Calu3 (cell line): ENCODE results near the gene SEMA3F. TPM values are rescaled to one million over a fixed set of nuclear protein-coding genes. Genes with fewer than 3 reads are reported as not detected.

ENCODE experiments used
- Bru-seq: library from RNA; stranded (reverse); fragments of 400-500 nt; gene quantifications from one replicate; lab custom pipeline; 2021; lab: Mats Ljungman, UMichigan
- BruChase-seq, 2 experiments: library from RNA; stranded (reverse); fragments of 400-500 nt; gene quantifications; one replicate each; lab custom pipeline; 2021; lab: Mats Ljungman, UMichigan
- BruUV-seq: library from RNA; stranded (reverse); fragments of 400-500 nt; replicated peaks from 2 replicates; lab custom pipeline; 2021; lab: Mats Ljungman, UMichigan
- CTCF ChIA-PET: fragments of 300-600 bp; sonication (Branson Sonifier 250); formaldehyde crosslinking; loops from one replicate; lab custom pipeline; 2022; ENCODE audit warnings: antibody characterized with exemption; lab: Charles Lee
- DNase-seq: peaks from one replicate; pipeline ENCODE4 v3.0.0; 2022
- H3K27ac Mint-ChIP-seq: one replicate; pipeline ENCODE4 v1.8.0; 2022; ENCODE audit warnings: mixed read lengths; ENCODE audit not compliant: unreplicated experiment
- H3K27me3 Mint-ChIP-seq: one replicate; pipeline ENCODE4 v1.8.0; 2022; ENCODE audit warnings: mixed read lengths; ENCODE audit not compliant: unreplicated experiment
- H3K36me3 Mint-ChIP-seq: one replicate; pipeline ENCODE4 v1.8.0; 2022; ENCODE audit warnings: mild to moderate bottlenecking, moderate library complexity, mixed read lengths; ENCODE audit not compliant: insufficient read depth, unreplicated experiment
- H3K4me1 Mint-ChIP-seq: one replicate; pipeline ENCODE4 v1.8.0; 2022; ENCODE audit warnings: mild to moderate bottlenecking, low read depth, mixed read lengths; ENCODE audit not compliant: unreplicated experiment
- H3K4me3 Mint-ChIP-seq: one replicate; pipeline ENCODE4 v1.8.0; 2022; ENCODE audit warnings: mild to moderate bottlenecking, low read depth, moderate library complexity, mixed read lengths; ENCODE audit not compliant: unreplicated experiment
- H3K9me3 Mint-ChIP-seq: one replicate; pipeline ENCODE4 v1.8.0; 2022; ENCODE audit warnings: low read depth, mixed read lengths; ENCODE audit not compliant: unreplicated experiment
- intact Hi-C: fragments of 100-400 bp; cut with micrococcal nuclease; formaldehyde crosslinking; loops from one replicate; pipeline ENCODE4 v1.10.0; 2022; ENCODE audit not compliant: unreplicated experiment
- long read RNA-seq: library from polyadenylated mRNA; stranded (forward); transcript quantifications from one replicate; pipeline ENCODE4 v2.0.0, GENCODE V29; 2022
- total RNA-seq: library from RNA; stranded (reverse); gene quantifications from 2 replicates; pipeline ENCODE4 v1.2.3, GENCODE V29; 2022
- TF ChIP-seq, protein P1 (sequence below): fragments of 200-600 bp; IDR thresholded peaks from one replicate; pipeline ENCODE4 v1.8.0; 2022; ENCODE audit warnings: antibody characterized with exemption; ENCODE audit not compliant: unreplicated experiment

Gene SEMA3F
- 1.6 and 1.7 TPM in 2 replicates for total RNA-seq
- percentile 21 among the genes with signal in this experiment for Bru-seq, nascent RNA
- BruChase-seq, experiment 1, labeled RNA remaining after a 6-hour chase: percentile 21 among the genes with signal in this experiment
- BruChase-seq, experiment 2, labeled RNA remaining after a 2-hour chase: percentile 21 among the genes with signal in this experiment
- long read RNA-seq, partial matches to known transcripts: 1 of 1 reads
- long read RNA-seq, other reads (novel, unspliced or antisense): 0 of 1 reads

DNA sequence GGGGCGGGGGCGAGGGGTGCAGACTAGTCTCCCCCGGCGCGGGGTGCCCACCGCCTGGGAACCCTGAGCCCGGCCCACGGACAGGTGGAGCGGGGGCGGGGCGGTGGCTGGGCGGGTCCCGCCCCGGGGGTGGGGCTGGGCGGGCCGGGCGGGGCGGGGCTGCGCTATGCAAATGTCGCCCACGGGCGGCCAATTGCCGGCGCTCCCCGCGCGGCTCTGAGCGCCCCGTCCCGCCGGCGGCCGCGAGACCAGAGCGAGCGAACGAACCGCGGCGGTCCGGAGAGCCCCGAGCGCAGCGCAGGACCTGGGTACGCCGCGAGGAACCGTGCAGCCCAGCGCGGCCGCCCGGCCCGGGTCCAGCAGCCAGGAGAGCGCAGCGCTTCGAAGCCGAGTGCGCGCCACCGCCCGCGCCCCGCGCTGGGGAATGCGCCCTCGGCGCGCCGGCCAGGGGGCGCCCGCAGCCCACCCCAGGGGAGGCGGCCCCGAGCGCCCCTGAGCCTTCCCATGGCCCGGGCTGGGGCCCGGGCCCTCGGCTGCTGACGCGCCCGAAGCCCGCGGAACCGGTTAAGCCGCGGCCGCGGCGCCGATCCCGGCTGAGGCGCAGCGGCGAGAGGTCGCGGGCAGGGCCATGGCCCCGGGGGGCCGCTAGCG lies at the start of gene SEMA3F:
TSS of gene SEMA3F (plus strand) at position 485 of the 651 bp plus-strand sequence. CDS start 4,299 bp downstream, outside the sequence.
- Mint-ChIP-seq H3K4me1 (peaks cover 22% of the 10 kb centered on the region), H3K27me3 (peaks cover 49% of the 10 kb centered on the region), H3K4me3 (peak within 1 kb of the TSS; percentile 75), H3K36me3 (peaks cover 13% of the 10 kb centered on the region), H3K9me3 (no peaks in the 10 kb centered on the region), H3K27ac (peak within 1 kb of the TSS; percentile 55)
- peak; percentile 62 for DNase-seq
- TF ChIP-seq, protein P1, sequence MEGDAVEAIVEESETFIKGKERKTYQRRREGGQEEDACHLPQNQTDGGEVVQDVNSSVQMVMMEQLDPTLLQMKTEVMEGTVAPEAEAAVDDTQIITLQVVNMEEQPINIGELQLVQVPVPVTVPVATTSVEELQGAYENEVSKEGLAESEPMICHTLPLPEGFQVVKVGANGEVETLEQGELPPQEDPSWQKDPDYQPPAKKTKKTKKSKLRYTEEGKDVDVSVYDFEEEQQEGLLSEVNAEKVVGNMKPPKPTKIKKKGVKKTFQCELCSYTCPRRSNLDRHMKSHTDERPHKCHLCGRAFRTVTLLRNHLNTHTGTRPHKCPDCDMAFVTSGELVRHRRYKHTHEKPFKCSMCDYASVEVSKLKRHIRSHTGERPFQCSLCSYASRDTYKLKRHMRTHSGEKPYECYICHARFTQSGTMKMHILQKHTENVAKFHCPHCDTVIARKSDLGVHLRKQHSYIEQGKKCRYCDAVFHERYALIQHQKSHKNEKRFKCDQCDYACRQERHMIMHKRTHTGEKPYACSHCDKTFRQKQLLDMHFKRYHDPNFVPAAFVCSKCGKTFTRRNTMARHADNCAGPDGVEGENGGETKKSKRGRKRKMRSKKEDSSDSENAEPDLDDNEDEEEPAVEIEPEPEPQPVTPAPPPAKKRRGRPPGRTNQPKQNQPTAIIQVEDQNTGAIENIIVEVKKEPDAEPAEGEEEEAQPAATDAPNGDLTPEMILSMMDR: no peak
- intact Hi-C loops: no loop called here
- BruUV-seq: no TSS peak
- CTCF ChIA-PET: no interaction called here

DNA sequence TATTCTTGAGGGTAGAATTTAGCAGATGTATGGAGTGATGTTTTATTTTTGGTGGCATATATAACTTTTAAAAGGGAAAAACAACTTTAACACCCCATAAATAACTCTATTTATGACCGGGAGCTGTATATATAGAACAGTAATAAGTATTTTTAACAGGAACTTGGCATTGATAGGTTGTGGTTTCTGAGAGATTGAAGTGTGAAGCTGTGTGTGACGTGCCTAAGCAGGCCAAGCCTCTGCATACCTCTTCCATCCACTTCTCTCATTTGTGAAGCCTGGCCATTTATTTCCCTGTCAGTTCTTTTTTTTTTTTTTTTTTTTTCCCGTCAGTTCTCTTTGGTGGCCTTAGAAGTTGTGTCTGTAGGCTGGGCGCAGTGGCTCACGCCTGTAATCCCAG lies 43.4 kb upstream of the SEMA3F start:
- H3K27me3 Mint-ChIP-seq: no peaks in the 10 kb centered on the region
- TF ChIP-seq, protein P1: no peak
- CTCF ChIA-PET: no interaction called here

DNA sequence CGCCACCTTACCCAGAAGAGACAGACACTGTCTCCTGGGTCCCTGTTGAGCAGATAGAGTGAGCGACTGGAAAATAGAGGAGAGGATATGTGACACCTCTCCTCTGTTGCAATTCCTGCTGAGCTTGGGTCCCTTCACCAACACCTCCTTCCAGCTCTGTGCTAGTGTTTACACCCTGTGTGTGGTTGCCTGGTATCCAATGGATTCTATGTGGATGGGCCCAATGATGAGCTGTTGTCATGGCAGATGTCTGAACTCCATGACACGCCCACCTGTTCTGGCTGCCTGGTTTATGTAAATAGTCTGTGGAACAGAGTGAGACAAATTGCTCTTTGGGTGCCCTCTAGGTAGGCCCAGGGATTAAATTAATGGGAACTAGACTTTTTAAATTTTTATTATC lies 42.7 kb upstream of the SEMA3F start:
- peaks cover 79% of the 10 kb centered on the region for H3K36me3 Mint-ChIP-seq
- no peak for DNase-seq
- no peaks in the 10 kb centered on the region for H3K9me3 Mint-ChIP-seq
- no TSS peak for BruUV-seq
- no peak overlapping the region for H3K4me3 Mint-ChIP-seq
- no peaks in the 10 kb centered on the region for H3K4me1 Mint-ChIP-seq
- intact Hi-C loops: no loop called here
- TF ChIP-seq, protein P1: no peak
- no peak overlapping the region for H3K27ac Mint-ChIP-seq
- H3K27me3 Mint-ChIP-seq: no peaks in the 10 kb centered on the region
- CTCF ChIA-PET: interaction anchor here (0.7 kb wide), 1 partner anchor 336 kb away, joined by 10 read pairs; no protein-coding TSS in a partner anchor

More for the DNA sequence above, 43.4 kb upstream of the SEMA3F start:
- Mint-ChIP-seq H3K9me3 (no peaks in the 10 kb centered on the region), H3K4me1 (no peaks in the 10 kb centered on the region), H3K36me3 (peaks cover 79% of the 10 kb centered on the region), H3K27ac (no peak overlapping the region), H3K4me3 (no peak overlapping the region)
- BruUV-seq: no TSS peak
- DNase-seq: no peak
- intact Hi-C loops: no loop called here

DNA sequence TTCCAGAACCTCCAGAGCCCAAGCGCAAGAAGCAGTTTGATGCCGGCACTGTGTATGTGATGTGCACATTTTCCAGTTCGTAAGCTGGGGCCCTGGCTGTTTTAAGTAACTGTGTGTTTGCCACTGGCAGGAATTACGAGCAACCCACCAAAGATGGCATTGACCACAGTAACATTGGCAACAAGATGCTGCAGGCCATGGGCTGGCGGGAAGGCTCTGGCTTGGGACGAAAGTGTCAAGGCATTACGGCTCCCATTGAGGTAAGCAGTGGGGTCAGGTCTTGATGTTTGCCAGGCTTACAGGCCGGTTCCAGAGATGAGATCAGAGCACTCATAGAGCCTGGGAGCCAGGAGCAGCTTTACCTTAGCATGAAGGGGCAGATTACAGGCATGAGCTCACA lies 38.0 kb upstream of the SEMA3F start:
- no peaks in the 10 kb centered on the region for H3K27me3 Mint-ChIP-seq
- CTCF ChIA-PET: no interaction called here

More for the DNA sequence above, 38.0 kb upstream of the SEMA3F start:
- Mint-ChIP-seq H3K27ac (no peak overlapping the region), H3K9me3 (no peaks in the 10 kb centered on the region), H3K36me3 (peaks cover 84% of the 10 kb centered on the region), H3K4me1 (peaks cover 1% of the 10 kb centered on the region), H3K4me3 (no peak overlapping the region)
- TF ChIP-seq, protein P1: no peak
- BruUV-seq: no TSS peak
- intact Hi-C loops: no loop called here
- DNase-seq: no peak
